Neural crest cell (in vitro differentiated cells): ENCODE data around the gene ESRRB. TPM values are rescaled to one million over a fixed set of nuclear protein-coding genes. Genes with fewer than 3 reads are reported as not detected.

Experiments used
- DNase-seq: peaks from one replicate; pipeline ENCODE4 v3.0.0; 2021; ENCODE audit warnings: low read depth, mixed read lengths, low spot score
- H3K27ac Mint-ChIP-seq: one replicate; pipeline ENCODE4 v1.8.0; 2021; ENCODE audit warnings: mild to moderate bottlenecking, mixed read lengths; ENCODE audit not compliant: unreplicated experiment
- H3K27me3 Mint-ChIP-seq: 2 replicates; pipeline ENCODE4 v1.8.0; 2021; ENCODE audit warnings: low read depth, mild to moderate bottlenecking, mixed read lengths
- H3K36me3 Mint-ChIP-seq: 2 replicates; pipeline ENCODE4 v1.8.0; 2021; ENCODE audit warnings: low read depth, mild to moderate bottlenecking, mixed read lengths
- H3K4me1 Mint-ChIP-seq: 2 replicates; pipeline ENCODE4 v1.8.0; 2021; ENCODE audit warnings: mixed read lengths
- H3K4me3 Mint-ChIP-seq: one replicate; pipeline ENCODE4 v1.8.0; 2021; ENCODE audit warnings: mild to moderate bottlenecking, mixed read lengths
- H3K9me3 Mint-ChIP-seq: 2 replicates; pipeline ENCODE4 v1.8.0; 2021; ENCODE audit warnings: mixed read lengths
- CTCF ChIP-seq: fragments of 200-600 bp; sonication (generic); conservative IDR thresholded peaks from 2 replicates; pipeline ENCODE4 v1.5.0; 2021; ENCODE audit warnings: antibody characterized with exemption, mild to moderate bottlenecking
- total RNA-seq: library from RNA; stranded (reverse); gene quantifications from 2 replicates; pipeline ENCODE4 v1.2.1, GENCODE V29; 2021

ESRRB gene
- total RNA-seq, 1 donor from 2014 or later, result 0.28 TPM

DNA sequence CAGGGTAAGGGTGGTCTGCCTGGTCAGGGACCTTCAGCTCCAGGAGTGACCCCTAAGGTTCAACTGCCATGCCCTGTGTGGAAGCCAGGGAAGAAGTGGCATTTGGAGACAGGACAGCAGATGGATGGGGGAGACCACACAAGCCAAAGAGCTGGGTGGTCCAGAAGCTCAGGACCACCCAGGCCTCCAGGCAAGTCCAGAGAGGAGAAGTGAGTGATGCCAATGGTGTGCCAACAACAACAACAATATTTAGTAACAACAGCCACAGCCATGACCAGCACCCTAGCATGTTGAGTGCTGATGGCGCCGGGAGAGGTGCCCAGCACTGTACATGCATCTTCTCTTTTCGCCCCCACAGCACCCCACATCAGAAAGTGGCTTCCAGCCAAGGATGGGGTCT lies 113.7 kb downstream of the ESRRB start:
- H3K4me1 Mint-ChIP-seq, result peaks cover 26% of the 10 kb centered on the region
- no peaks in the 10 kb centered on the region for H3K36me3 Mint-ChIP-seq
- H3K27me3 Mint-ChIP-seq, result no peaks in the 10 kb centered on the region
- H3K9me3 Mint-ChIP-seq, result no peaks in the 10 kb centered on the region
- H3K27ac Mint-ChIP-seq, result no peak overlapping the region
- no peak for DNase-seq
- TF ChIP-seq CTCF, result no peak
- H3K4me3 Mint-ChIP-seq, result no peak overlapping the region

GRCh38 chr14:76490111-76490510 lies 114.2 kb downstream of the ESRRB start:
- Mint-ChIP-seq H3K27ac (no peak overlapping the region), H3K36me3 (no peaks in the 10 kb centered on the region), H3K4me1 (peaks cover 26% of the 10 kb centered on the region), H3K9me3 (no peaks in the 10 kb centered on the region), H3K4me3 (no peak overlapping the region), H3K27me3 (no peaks in the 10 kb centered on the region)
- no peak for DNase-seq
- TF ChIP-seq CTCF, result no peak

- Mint-ChIP-seq H3K4me1 (peaks cover 26% of the 10 kb centered on the region), H3K4me3 (no peak overlapping the region), H3K9me3 (no peaks in the 10 kb centered on the region), H3K27me3 (no peaks in the 10 kb centered on the region), H3K27ac (peak overlapping the region; percentile 24), H3K36me3 (no peaks in the 10 kb centered on the region)
- no peak for TF ChIP-seq CTCF
- no peak for DNase-seq
Measured at GRCh38 chr14:76490735-76491134, 114.8 kb downstream of the ESRRB start.

GRCh38 chr14:76491172-76491930 lies 115.4 kb downstream of the ESRRB start:
- DNase-seq, result no peak
- Mint-ChIP-seq H3K36me3 (no peaks in the 10 kb centered on the region), H3K4me3 (no peak overlapping the region), H3K9me3 (no peaks in the 10 kb centered on the region), H3K27me3 (no peaks in the 10 kb centered on the region), H3K27ac (no peak overlapping the region), H3K4me1 (peaks cover 31% of the 10 kb centered on the region)
- TF ChIP-seq CTCF, result no peak

- Mint-ChIP-seq H3K9me3 (no peaks in the 10 kb centered on the region), H3K4me3 (no peak overlapping the region), H3K4me1 (peaks cover 16% of the 10 kb centered on the region), H3K27ac (peak overlapping the region; percentile 29), H3K36me3 (no peaks in the 10 kb centered on the region), H3K27me3 (no peaks in the 10 kb centered on the region)
- TF ChIP-seq CTCF, result no peak
- no peak for DNase-seq
Measured at GRCh38 chr14:76495983-76496382, 120.0 kb downstream of the ESRRB start.
